Measurements from ENCODE around the gene BSPRY.

Gene BSPRY

DNA sequence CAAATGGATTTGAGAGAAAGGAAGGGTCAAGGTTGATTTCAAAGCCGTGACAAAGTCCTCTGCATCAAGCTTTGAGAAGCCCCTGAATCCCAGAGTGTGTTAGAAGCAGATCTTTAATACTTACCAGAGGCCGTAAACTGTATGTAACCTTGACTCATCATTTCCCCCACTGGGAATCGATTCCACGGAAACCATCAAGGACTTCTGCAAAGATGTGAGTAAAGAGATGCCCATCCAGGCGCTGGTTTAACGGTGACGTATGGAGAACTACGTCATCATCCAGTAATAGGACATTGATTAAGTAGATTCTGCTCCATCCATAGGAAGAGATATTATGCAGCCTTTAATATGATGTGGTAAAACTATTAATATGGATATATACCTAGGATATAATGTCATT is 47.8 kb upstream of the BSPRY start (continued):
- no peak for TF ChIP-seq ZSCAN5A (tag by site-specific recombination; IDR thresholded peaks at IDR 0.05)

GRCh38 chr9:113302792-113303418 is 46.4 kb upstream of the BSPRY start, which contains the start of gene RNF183:
RNF183 (minus strand) TSS chr9:113303376; CDS start chr9:113298184, 5,192 bp downstream.
- POLR2A ChIA-PET = no interaction called here
- Histone ChIP-seq H3K4me1 (ENCODE audit: control insufficient read depth, insufficient read depth, low read length) (no peaks in the 10 kb centered on the region), H3K36me3 (ENCODE audit: control insufficient read depth in 2 of 2, insufficient read depth in 1 of 2, low read length in 2 of 2) (no peaks in the 10 kb centered on the region), H3K9me3 (ENCODE audit: control insufficient read depth, insufficient read depth, low read depth, low read length) (no peaks in the 10 kb centered on the region), H3K27ac (ENCODE audit: extremely low read depth, low read depth, low read length) (no peak within 1 kb of the TSS), H3K4me3 (ENCODE audit: low read depth, low read length) (no peak within 1 kb of the TSS)
- CTCF ChIA-PET = interaction anchor here (0.6 kb wide), 1 partner anchor 357 kb away, joined by 3 read pairs; no protein-coding TSS in a partner anchor
- TF ChIP-seq ZNF624 (tag by site-specific recombination; IDR thresholded peaks at IDR 0.05) = no peak
- no peak for TF ChIP-seq MEIS1 (CRISPR knock-in tag; IDR thresholded peaks at IDR 0.05; ENCODE audit: borderline replicate concordance)
- no peak for TF ChIP-seq ZNF366 (tag by site-specific recombination; conservative IDR thresholded peaks at IDR 0.05)
- TF ChIP-seq ZSCAN16 (tag by site-specific recombination; IDR thresholded peaks at IDR 0.05) = no peak
- TF ChIP-seq MYNN (tag by site-specific recombination; IDR thresholded peaks at IDR 0.05; ENCODE audit: borderline replicate concordance) = no peak
- TF ChIP-seq ZBTB49 (tag by site-specific recombination; IDR thresholded peaks at IDR 0.05; ENCODE audit: low read depth) = no peak
- TF ChIP-seq, protein P1, sequence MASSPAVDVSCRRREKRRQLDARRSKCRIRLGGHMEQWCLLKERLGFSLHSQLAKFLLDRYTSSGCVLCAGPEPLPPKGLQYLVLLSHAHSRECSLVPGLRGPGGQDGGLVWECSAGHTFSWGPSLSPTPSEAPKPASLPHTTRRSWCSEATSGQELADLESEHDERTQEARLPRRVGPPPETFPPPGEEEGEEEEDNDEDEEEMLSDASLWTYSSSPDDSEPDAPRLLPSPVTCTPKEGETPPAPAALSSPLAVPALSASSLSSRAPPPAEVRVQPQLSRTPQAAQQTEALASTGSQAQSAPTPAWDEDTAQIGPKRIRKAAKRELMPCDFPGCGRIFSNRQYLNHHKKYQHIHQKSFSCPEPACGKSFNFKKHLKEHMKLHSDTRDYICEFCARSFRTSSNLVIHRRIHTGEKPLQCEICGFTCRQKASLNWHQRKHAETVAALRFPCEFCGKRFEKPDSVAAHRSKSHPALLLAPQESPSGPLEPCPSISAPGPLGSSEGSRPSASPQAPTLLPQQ (tag by site-specific recombination; IDR thresholded peaks at IDR 0.05) = no peak
- TF ChIP-seq ZBTB8A (tag by site-specific recombination; IDR thresholded peaks at IDR 0.05) = no peak
- TF ChIP-seq ZSCAN30 (tag by site-specific recombination; IDR thresholded peaks at IDR 0.05) = no peak
- no peak for TF ChIP-seq OSR2 (tag by site-specific recombination; IDR thresholded peaks at IDR 0.05)
- TF ChIP-seq ZNF560 (tag by site-specific recombination; IDR thresholded peaks at IDR 0.05; ENCODE audit: borderline replicate concordance) = no peak
- TF ChIP-seq ZNF140 (tag by site-specific recombination; IDR thresholded peaks at IDR 0.05) = no peak
- TF ChIP-seq ZNF558 (tag by site-specific recombination; IDR thresholded peaks at IDR 0.05) = no peak
- TF ChIP-seq, protein P2, sequence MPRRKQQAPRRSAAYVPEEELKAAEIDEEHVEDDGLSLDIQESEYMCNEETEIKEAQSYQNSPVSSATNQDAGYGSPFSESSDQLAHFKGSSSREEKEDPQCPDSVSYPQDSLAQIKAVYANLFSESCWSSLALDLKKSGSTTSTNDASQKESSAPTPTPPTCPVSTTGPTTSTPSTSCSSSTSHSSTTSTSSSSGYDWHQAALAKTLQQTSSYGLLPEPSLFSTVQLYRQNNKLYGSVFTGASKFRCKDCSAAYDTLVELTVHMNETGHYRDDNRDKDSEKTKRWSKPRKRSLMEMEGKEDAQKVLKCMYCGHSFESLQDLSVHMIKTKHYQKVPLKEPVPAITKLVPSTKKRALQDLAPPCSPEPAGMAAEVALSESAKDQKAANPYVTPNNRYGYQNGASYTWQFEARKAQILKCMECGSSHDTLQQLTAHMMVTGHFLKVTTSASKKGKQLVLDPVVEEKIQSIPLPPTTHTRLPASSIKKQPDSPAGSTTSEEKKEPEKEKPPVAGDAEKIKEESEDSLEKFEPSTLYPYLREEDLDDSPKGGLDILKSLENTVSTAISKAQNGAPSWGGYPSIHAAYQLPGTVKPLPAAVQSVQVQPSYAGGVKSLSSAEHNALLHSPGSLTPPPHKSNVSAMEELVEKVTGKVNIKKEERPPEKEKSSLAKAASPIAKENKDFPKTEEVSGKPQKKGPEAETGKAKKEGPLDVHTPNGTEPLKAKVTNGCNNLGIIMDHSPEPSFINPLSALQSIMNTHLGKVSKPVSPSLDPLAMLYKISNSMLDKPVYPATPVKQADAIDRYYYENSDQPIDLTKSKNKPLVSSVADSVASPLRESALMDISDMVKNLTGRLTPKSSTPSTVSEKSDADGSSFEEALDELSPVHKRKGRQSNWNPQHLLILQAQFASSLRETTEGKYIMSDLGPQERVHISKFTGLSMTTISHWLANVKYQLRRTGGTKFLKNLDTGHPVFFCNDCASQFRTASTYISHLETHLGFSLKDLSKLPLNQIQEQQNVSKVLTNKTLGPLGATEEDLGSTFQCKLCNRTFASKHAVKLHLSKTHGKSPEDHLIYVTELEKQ (tag by site-specific recombination; IDR thresholded peaks at IDR 0.05; ENCODE audit: borderline replicate concordance) = no peak
- no peak for TF ChIP-seq ELK4 (IDR thresholded peaks at IDR 0.05; ENCODE audit: borderline replicate concordance, low read depth, low read length)
- TF ChIP-seq SCRT1 (tag by site-specific recombination; IDR thresholded peaks at IDR 0.05; ENCODE audit: borderline replicate concordance) = no peak
- no peak for TF ChIP-seq SCRT2 (tag by site-specific recombination; IDR thresholded peaks at IDR 0.05)
